Retinal pigment epithelial cell (primary cell): ENCODE data around the gene RABGGTA.

Experiments
- DNase-seq: peaks from one replicate; pipeline ENCODE4 v3.0.0-alpha.2; 2010; ENCODE audit warnings: low read depth
- H3K4me3 ChIP-seq: 2 replicates; pipeline ENCODE4 v1.5.1; 2011; ENCODE audit warnings: mild to moderate bottlenecking, low read length, control low read depth, moderate library complexity
- TF ChIP-seq, protein P1 (sequence below): conservative IDR thresholded peaks from 2 replicates; pipeline ENCODE4 v1.5.1; 2011; ENCODE audit warnings: low read depth, low read length, control low read depth, inconsistent platforms

The RABGGTA gene

DNA sequence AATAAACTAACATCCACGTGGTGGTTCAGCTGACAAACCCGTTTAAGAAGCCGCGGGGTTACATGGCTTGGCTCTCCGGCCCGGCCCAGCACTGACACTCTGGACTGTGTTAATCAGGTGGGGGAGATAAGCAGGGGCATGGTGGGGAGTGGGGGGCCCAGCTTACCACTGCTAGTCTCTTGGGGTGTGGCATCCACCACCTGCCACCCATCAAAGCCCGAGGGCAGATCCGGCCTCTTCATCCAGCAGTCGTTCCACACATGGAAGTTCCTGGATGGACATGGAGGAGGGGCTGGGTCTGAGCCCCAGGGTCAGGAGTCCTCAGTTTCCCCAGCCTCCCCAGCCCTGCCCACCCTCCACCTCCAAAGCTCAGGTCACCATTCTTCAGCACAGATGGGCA lies 13.3 kb downstream of the RABGGTA start:
- no peak for DNase-seq
- TF ChIP-seq, protein P1, sequence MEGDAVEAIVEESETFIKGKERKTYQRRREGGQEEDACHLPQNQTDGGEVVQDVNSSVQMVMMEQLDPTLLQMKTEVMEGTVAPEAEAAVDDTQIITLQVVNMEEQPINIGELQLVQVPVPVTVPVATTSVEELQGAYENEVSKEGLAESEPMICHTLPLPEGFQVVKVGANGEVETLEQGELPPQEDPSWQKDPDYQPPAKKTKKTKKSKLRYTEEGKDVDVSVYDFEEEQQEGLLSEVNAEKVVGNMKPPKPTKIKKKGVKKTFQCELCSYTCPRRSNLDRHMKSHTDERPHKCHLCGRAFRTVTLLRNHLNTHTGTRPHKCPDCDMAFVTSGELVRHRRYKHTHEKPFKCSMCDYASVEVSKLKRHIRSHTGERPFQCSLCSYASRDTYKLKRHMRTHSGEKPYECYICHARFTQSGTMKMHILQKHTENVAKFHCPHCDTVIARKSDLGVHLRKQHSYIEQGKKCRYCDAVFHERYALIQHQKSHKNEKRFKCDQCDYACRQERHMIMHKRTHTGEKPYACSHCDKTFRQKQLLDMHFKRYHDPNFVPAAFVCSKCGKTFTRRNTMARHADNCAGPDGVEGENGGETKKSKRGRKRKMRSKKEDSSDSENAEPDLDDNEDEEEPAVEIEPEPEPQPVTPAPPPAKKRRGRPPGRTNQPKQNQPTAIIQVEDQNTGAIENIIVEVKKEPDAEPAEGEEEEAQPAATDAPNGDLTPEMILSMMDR: no peak
- H3K4me3 ChIP-seq: no peak overlapping the region

DNA sequence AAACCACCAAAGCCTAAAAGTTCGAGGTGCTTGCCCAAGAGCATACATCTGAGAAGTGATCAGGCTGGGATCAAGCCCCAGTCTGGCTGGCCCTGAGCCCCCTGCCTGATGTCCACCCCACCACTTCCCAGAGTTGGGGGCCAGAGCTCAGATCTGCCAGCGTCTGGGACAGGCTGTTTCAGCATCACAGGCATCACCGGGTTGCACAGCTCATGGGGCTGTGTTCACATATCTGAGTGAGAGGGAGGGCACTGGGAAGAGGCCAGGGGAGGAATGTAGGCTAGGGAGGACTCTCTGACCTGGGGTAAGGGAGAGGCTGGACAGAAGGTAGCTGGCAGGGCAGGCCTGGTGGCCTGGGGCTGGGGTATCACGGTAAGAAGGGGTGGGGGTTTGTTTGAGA lies 14.4 kb downstream of the RABGGTA start:
- no peak overlapping the region for H3K4me3 ChIP-seq
- TF ChIP-seq, protein P1: no peak
- DNase-seq: no peak

DNA sequence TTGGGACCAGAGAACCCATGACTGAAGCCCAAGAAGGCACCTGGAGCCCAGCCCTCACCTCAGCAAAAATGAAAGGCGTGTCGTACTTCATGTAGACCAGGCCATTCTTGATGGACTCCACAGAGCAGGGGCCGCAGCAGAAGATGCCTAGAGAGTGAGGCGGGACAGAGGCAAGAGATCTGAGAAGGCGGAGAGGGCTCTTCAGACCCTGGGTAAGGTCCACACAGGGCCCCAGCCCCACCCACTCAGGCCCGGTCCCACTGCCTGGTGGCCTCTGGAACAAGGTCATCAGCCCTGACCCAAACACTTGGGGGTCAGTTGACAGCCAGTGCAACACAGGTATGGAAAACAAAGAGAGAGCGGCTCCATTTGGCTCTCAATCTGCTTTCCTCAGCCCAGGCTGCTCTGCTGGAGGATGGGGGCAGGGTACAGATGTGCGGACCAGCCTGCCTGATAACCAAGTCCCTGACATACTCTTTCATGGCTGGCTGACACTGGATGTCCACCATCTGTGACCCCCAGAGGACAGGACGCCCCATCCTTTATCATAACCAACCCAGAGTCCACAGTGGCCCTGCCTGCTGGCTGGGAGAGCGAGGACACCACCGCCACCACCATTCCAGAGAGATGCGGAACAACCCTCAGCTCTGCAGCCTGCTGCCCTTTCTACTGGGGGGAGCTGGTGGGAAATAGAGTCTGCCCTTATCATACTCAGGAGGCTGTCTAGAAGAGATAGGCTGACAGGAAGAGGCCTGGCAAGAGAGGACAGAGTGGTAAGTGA lies 15.3 kb downstream of the RABGGTA start:
- TF ChIP-seq, protein P1: no peak
- DNase-seq: no peak
- H3K4me3 ChIP-seq: no peak overlapping the region

DNA sequence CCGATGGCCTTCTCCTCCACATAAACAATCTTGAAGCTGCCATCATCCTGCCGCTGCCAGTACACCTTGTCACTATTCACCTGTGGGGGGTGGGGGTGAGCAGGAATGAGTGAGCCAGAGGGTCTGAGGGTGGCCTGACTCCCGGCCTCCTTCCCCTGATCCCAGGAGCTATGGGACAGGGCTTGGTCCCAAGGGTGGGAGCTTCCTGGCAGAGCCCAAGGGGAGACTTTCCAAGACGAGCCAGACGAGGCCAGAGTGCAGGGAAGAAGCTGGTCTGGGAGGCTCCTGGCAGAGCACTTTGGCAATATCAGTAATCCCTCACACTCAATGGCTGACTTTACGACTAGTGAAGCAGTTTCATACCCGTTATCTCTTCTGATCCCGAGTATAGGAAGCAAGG lies 16.0 kb downstream of the RABGGTA start:
- H3K4me3 ChIP-seq: no peak overlapping the region
- TF ChIP-seq, protein P1: no peak
- DNase-seq: no peak

DNA sequence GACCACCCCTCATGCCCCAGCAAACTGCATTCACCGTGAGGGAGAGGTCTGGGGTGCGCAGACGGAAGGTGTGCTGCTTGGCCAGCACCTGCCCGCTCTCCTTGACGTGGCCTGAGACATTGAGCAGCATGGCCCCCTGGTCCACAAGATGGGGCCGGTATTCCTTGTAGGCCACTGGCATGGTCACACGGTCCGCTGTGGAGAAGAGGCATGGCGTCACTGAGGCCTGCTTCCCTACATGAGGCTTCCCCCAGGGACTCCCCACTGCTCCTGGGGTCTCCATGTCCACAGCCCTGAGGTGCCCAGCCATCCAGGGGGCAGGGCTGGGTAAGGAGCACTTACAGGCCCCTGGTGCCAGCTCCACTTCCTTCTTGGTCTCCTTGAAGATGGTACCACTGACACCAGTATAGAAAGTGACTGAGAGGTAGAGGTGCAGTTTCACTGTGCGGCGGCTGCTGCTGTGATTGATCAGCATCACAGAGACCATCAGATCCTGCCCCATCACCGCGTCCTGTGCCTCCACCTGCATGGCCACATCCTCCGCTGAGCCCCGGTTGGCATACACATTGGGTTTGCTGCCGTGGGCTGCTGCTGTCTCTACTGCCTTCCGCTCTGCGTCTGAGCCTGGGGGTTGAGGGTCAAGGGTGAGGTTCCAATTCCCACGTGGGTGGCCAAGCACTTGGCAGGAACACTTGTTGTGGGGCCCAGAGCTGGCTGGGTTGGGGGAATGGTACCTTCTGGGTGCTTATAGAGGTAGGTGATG lies 16.6 kb downstream of the RABGGTA start:
- TF ChIP-seq, protein P1: no peak
- DNase-seq: no peak
- H3K4me3 ChIP-seq: no peak overlapping the region

DNA sequence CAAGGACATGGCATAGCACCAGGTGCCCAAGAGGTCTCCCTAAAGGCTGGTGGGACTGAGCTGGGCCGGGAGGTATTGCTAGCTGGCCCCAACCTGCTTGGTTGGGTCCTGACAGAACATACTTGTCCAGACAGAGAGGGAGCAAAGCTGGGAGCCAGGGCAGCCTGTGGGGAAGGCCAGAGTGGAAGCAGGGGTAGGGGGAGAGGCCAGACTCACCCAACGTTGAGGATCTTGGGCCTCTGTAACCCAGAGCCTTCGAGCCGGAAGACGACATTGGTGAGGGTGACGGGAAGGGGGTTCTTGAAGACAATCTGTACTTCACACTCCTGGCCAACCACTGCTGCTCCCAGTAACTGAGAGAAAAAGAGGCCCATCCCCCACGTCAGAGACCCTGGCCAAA lies 17.5 kb downstream of the RABGGTA start:
- no peak for DNase-seq
- no peak overlapping the region for H3K4me3 ChIP-seq
- TF ChIP-seq, protein P1: no peak
